Glutamatergic neuron (in vitro differentiated cells): ENCODE measurements around the gene RSPRY1. TPM values are rescaled to one million over a fixed set of nuclear protein-coding genes. Genes with fewer than 3 reads are reported as not detected.
"Not testable (repeated sequence)": the region's sequence is repeated elsewhere in the genome, so short reads cannot be mapped to it uniquely, and the experiment has no call there.

ENCODE experiments used
- DNase-seq: peaks from one replicate; pipeline ENCODE4 v3.0.0; 2022
- H3K27ac Mint-ChIP-seq: one replicate; pipeline ENCODE4 v1.8.0; 2020; ENCODE audit warnings: mild to moderate bottlenecking, mixed read lengths, inconsistent platforms; ENCODE audit not compliant: unreplicated experiment
- H3K27me3 Mint-ChIP-seq: one replicate; pipeline ENCODE4 v1.8.0; 2020; ENCODE audit warnings: mild to moderate bottlenecking, moderate library complexity, mixed read lengths, inconsistent platforms; ENCODE audit not compliant: unreplicated experiment
- H3K36me3 Mint-ChIP-seq: one replicate; pipeline ENCODE4 v1.8.0; 2020; ENCODE audit warnings: mild to moderate bottlenecking, mixed read lengths, inconsistent platforms; ENCODE audit not compliant: unreplicated experiment
- H3K4me1 Mint-ChIP-seq: one replicate; pipeline ENCODE4 v1.8.0; 2020; ENCODE audit warnings: mild to moderate bottlenecking, low read depth, mixed read lengths, inconsistent platforms; ENCODE audit not compliant: unreplicated experiment
- H3K4me3 Mint-ChIP-seq: one replicate; pipeline ENCODE4 v1.8.0; 2020; ENCODE audit warnings: mild to moderate bottlenecking, mixed read lengths, inconsistent platforms; ENCODE audit not compliant: unreplicated experiment
- H3K9me3 Mint-ChIP-seq: one replicate; pipeline ENCODE4 v1.8.0; 2020; ENCODE audit warnings: mild to moderate bottlenecking, moderate library complexity, mixed read lengths, inconsistent platforms; ENCODE audit not compliant: unreplicated experiment
- CTCF ChIP-seq: fragments of 200-600 bp; sonication (generic); IDR thresholded peaks from one replicate; pipeline ENCODE4 v1.5.0; 2021; ENCODE audit not compliant: partially characterized antibody, unreplicated experiment
- total RNA-seq: library from RNA; stranded (reverse); fragmentation: NEBNext Ultra II Directional; extraction: Animal tissue kit (Norgen Biotek cat#: 25700); gene quantifications from one replicate; pipeline ENCODE4 v1.2.1, GENCODE V29; 2021; ENCODE audit not compliant: unreplicated experiment

The RSPRY1 gene
- total RNA-seq, 1 donor from 2014 or later: 70.0 TPM

DNA sequence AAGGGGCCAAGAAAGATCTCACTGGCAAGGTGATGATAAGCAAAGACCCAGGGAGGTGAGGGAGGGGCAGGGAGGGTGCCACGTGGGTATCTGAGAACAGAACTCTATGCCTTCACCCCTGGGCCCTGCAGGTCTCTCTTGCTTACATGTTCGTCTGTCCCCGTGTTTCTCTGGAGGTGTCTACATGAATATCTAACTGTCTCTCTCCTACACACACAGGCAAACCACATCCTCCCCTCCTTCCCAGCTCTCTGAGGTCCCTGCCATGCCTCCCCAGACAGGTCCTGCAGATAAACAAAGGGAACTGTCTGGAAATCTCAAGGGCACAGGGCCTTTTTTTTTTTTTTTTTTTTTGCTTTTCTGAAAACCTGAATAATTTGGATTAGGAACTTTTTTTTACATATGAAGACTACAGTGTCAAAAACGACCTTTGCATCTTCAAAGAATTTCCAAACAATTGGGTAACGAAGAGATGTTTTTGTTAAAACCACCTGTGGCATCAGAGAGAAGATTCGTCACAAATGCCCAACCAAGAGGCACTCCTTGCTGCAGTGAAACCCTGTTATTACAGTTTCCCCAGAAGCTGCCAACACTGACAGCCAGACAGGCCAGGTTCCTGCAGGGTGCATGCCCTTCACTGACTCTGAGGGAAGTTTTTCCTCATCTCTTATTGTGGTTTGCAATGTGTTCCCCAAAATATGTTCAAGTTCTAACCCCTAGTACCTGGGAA lies 80.6 kb downstream of the RSPRY1 start:
- DNase-seq: peak; percentile 7
- peaks cover 2% of the 10 kb centered on the region for H3K27me3 Mint-ChIP-seq
- H3K27ac Mint-ChIP-seq: no peak overlapping the region
- H3K4me1 Mint-ChIP-seq: peaks cover 3% of the 10 kb centered on the region
- no peaks in the 10 kb centered on the region for H3K36me3 Mint-ChIP-seq
- H3K4me3 Mint-ChIP-seq: no peak overlapping the region
- no peak for TF ChIP-seq CTCF
- H3K9me3 Mint-ChIP-seq: peaks cover 6% of the 10 kb centered on the region

DNA sequence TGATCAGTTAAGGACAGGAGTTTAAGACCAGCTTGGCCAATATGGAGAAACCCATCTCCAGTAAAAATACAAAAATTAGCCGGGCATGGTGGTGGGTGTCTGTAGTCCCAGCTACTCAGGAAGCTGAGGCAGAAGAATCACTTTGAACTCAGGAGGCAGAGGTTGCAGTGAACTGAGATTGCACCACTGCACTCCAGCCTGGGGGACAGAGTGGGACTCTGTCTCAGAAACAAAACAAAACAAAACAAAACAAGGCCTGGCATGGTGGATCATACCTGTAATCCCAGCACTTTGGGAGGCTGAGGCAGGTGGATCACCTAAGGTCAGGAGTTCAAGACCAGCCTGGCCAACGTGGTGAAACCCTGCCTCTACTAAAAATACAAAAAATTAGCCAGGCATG lies 81.2 kb downstream of the RSPRY1 start:
- not testable (repeated sequence) for DNase-seq, H3K27ac Mint-ChIP-seq, H3K9me3 Mint-ChIP-seq, H3K4me1 Mint-ChIP-seq, H3K4me3 Mint-ChIP-seq, H3K36me3 Mint-ChIP-seq, H3K27me3 Mint-ChIP-seq

DNA sequence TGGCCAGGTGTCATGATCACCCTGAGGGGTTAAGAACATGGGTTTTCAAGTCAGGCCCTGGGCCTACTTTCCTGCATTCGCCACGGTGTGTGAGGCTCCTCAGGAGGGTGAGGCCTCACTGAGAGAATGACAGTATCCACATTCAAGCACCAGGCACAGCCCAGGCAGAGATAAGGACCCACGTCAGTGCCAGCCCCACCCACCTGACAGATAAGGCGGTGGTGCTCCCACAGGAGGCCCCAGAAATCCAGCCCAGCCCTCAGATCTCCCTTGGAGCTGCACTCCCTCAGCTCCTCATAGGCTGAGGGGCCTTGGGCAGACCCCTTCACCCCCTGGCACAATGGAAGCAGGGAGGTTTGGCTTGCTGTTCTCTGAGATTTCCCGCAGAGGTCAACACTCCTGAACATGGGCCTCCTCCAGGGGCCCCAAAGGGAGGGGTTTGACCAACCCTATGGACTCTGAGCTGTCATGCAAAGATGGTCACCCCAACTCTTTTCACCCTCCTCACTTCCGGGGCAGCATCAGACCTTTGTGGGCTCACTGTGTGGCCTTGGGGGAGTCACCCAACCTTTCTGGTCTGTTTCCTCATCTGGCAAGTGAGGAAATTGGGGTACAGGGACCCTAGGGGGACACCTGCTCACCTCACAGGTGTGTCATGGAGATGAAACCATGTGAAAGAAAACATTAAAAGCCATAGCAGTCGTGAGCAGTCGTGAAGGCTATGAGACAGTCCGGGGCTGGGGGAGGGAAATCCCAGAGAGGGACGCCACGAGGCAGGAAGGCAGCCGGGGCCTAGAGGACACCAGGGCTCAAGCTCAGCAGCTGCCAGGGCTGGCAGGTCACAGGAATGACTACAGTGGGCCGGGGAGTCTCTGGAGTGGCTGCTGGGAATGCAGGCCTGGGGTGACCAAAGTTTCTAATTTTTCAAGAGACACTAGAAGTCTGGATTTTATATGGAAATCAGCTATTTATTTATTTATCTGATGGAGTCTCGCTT lies 83.0 kb downstream of the RSPRY1 start:
- peaks cover 6% of the 10 kb centered on the region for H3K9me3 Mint-ChIP-seq
- H3K4me1 Mint-ChIP-seq: peaks cover 3% of the 10 kb centered on the region
- no peak overlapping the region for H3K27ac Mint-ChIP-seq
- DNase-seq: peak; percentile 39
- H3K4me3 Mint-ChIP-seq: no peak overlapping the region
- no peak for TF ChIP-seq CTCF
- no peaks in the 10 kb centered on the region for H3K36me3 Mint-ChIP-seq
- H3K27me3 Mint-ChIP-seq: no peaks in the 10 kb centered on the region

DNA sequence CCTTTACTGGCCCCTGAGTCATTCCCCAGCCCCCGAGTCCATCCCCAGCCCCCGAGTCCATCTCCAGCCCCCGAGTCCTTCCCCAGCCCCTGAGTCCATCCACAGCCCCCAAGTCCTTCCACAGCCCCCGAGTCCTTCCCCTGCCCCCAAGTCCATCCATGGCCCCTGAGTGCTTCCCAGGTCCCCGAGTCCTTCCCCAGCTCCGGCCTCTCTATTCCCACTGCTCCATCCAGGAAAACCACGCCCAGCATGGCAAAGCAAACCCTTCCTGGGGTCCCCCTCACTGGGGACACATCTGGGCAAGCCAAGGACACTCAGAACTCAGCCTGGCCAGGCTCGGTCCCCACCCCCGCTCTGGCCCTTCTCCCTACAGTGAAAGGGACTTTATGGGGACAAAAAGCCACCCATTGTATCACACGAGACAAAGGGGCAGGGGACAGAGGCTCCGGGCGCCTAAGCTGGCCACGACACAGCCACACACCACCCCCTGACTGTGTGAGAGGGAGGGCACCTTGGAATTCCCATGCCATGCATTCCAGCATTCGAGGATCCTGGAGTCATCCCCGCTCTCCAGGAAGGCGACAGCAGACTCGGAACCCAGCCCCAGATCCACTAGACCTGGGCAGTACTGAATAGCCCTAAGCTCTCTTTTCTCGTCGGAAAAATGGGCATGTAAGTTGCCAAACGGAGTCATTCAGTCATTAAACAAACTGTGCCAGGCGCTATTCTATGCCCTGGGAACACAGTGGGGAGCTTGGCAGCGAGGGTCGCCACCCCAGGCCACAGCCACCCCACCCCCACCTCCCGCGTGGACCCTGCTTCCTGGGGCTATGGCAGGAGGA lies 84.3 kb downstream of the RSPRY1 start:
- no peaks in the 10 kb centered on the region for H3K36me3 Mint-ChIP-seq
- H3K27ac Mint-ChIP-seq: no peak overlapping the region
- peak; percentile 9 for DNase-seq
- no peaks in the 10 kb centered on the region for H3K27me3 Mint-ChIP-seq
- no peak for TF ChIP-seq CTCF
- peaks cover 3% of the 10 kb centered on the region for H3K9me3 Mint-ChIP-seq
- peaks cover 3% of the 10 kb centered on the region for H3K4me1 Mint-ChIP-seq
- H3K4me3 Mint-ChIP-seq: no peak overlapping the region

DNA sequence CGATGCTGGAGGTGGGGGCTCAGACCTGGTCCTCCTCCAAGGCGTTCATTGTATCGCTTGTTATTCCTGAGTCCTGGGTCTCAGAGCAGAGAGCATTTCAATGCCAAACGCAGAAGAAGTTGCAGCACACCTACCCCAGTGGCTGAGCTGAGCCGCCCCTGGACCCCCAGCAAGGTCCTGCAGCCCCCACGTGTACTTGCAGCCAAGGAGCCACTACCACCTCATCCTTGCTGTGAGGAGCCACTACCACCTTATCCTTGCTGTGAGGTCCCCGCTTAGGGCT lies 84.9 kb downstream of the RSPRY1 start:
- H3K27me3 Mint-ChIP-seq: no peaks in the 10 kb centered on the region
- H3K4me1 Mint-ChIP-seq: peaks cover 3% of the 10 kb centered on the region
- DNase-seq: peak; percentile 6
- H3K27ac Mint-ChIP-seq: no peak overlapping the region
- TF ChIP-seq CTCF: no peak
- no peaks in the 10 kb centered on the region for H3K36me3 Mint-ChIP-seq
- no peak overlapping the region for H3K4me3 Mint-ChIP-seq
- H3K9me3 Mint-ChIP-seq: peaks cover 3% of the 10 kb centered on the region
